GM23248 (cell line): ENCODE results near the gene CSKMT.

Experiments
- EZH2 ChIP-seq: fragments of 200-600 bp; sonication (generic); IDR thresholded peaks from 2 replicates; pipeline ENCODE4 v1.6.1; 2018; ENCODE audit warnings: antibody characterized with exemption, mild to moderate bottlenecking; ENCODE audit not compliant: insufficient read depth, poor library complexity, severe bottlenecking
- EZH2phosphoT487 ChIP-seq: fragments of 200-600 bp; sonication (generic); IDR thresholded peaks from 2 replicates; pipeline ENCODE4 v1.6.1; 2018; ENCODE audit warnings: antibody characterized with exemption, moderate library complexity, mild to moderate bottlenecking, low read depth; ENCODE audit not compliant: insufficient read depth

DNA sequence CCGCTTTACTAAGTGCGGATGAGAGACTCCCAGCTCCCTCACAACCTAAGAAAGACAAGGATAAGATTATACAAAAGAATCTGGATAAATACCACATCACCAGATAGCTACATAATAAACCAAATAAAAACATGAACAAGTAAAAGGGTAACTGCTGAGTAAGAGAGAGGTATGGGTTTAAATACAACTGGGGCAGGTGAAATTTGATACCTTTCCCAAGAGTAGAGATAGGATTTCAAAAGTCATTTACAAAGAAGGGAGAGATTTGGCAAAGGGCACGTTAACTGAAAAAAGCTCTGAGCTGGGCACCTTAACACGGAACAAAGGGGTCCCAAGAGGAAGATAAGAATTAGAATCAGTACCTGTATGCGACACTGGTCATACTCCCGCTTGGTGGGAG, 12.0 kb downstream of the CSKMT start:
- no peak for TF ChIP-seq EZH2
- no peak for TF ChIP-seq EZH2phosphoT487
